Cardiac septum (tissue), 1 donor: ENCODE results near the gene CERK. TPM values are rescaled to one million over a fixed set of nuclear protein-coding genes. Genes with fewer than 3 reads are reported as not detected.
A peak's percentile ranks its signal among the peaks of the same experiment; 100 is the strongest.
"Not testable (repeated sequence)": the region's sequence is repeated elsewhere in the genome, so short reads cannot be mapped to it uniquely, and the experiment has no call there.

Source experiments
- DNase-seq: peaks from one replicate; pipeline ENCODE4 v3.0.0-alpha.2; 2020; ENCODE audit warnings: low spot score
- intact Hi-C: fragments of 100-400 bp; cut with DNase I; formaldehyde crosslinking; loops from one replicate; pipeline ENCODE4 v1.14.0; 2022
- long read RNA-seq: library from polyadenylated mRNA; unstranded; transcript quantifications from one replicate; pipeline ENCODE4 v2.0.0, GENCODE V29; 2021
- total RNA-seq: library from RNA; stranded (reverse); fragmentation: NEBNext Ultra II Directional; extraction: Animal tissue kit (Norgen Biotek cat#: 25700); gene quantifications from one replicate; pipeline ENCODE4 v1.2.1, GENCODE V29; 2021
- donor health status: DM: no; HTN: no; CAD: no.

Gene CERK
- 60.0 TPM for total RNA-seq
- long read RNA-seq, full-length matches to known transcripts: 44 of 81 reads
- long read RNA-seq, partial matches to known transcripts: 10 of 81 reads
- long read RNA-seq, other reads (novel, unspliced or antisense): 27 of 81 reads

DNA sequence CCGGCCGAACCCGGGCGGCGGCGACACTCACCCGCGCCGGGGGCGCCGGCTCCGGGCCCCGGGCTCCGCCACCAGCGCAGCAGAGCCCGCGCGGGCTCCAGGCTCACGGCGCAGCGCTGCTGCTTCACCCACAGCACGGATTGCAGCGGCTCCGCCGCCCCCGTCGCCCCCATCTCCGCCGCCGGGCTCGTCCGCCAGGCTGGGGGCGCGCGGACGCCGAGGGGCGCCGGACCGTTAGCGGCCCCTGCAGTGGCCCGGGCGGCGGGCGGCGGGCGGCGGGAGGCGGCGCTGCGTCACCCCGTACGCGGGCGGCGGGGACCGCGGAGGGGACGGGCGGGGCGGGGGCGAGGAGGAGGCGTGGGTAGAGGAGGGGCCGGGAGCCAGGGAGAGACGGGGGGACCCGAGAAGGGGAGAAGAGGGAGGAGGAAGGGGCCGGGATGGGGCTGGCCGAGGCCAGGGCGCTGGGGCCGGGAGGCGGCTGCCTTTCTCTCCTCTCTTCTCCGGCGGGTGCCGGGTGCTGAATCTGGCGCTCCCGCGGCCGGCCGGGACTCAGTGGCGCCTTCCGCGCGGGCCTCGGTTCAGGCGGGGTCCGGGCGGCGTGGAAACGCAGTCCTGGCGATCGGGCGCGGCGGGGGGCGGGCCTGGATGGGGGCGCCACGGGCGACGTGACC, at the start of gene CERK:
Gene CERK (minus strand): TSS at position 277 of the 671 bp plus-strand sequence. CDS start 104 bp downstream, at position 173.
- DNase-seq: peak; percentile 93
- intact Hi-C loops: loop anchor here (5.0 kb wide), 2 partner anchors 161 to 191 kb away; no protein-coding TSS in a partner anchor

GRCh38 chr22:46783721-46784120, 45.7 kb upstream of the CERK start:
- DNase-seq: no peak
- intact Hi-C loops: no loop called here

DNA sequence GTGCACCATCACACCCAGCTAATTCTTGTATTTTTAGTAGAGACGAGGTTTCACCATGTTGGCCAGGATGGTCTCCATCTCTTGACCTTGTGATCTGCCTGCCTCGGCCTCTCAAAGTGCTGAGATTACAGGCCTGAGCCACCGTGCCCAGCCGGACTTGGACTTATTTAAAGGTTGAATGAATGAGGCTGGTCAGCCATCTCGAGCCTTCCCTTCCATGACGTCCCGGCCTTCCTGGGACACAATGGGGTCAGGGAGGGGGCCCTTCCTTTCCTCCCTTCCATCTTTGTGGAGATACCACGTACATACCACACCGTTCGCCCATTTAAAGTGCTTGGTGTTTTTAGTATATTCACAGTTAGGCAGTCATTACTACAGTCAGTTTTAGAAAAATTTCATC, 44.1 kb upstream of the CERK start:
- DNase-seq: peak; percentile 46
- intact Hi-C loops: not testable (repeated sequence)

DNA sequence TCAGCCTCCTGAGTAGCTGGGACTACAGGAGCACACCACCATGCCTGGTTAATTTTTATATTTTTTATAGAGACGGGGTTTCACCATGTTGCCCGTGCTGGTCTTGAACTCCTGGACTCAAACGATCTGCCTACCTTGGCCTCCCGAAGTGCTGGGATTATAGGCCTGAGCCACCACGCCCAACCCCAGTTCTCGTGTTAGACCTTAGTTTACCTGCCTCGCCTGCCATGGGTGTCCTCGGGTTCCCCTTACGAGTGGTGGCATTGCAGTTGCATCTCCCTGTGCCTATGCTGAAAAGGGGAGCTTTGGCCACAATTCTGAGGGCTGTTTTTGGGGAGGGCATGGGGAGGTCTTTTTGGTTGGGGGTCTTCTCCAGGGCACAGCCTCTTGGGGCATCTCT, 43.2 kb upstream of the CERK start:
- intact Hi-C loops: no loop called here
- no peak for DNase-seq

- intact Hi-C loops: no loop called here
- DNase-seq: peak; percentile 74
These were observed 42.4 kb upstream of the CERK start for GRCh38 chr22:46780453-46780852.

DNA sequence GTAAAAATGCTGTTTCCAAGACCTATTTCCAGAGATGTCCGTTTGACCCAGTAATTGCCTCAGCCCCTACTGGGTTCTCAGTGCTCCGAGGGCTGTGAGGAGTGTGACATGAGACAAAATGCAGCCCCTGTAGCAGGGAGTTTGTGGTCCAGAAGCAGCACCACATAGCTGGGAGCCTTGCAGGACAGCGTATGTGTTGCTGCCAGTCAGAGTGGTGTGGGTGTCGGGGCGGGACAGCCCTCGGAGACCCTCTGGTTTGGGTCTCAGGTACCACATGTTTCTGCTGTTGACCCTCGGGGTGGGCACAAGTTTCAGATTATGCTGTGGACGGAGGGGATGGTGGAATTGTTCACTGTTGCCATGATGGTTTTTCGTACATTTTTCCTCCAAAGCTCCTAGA, 41.6 kb upstream of the CERK start:
- peak; percentile 50 for DNase-seq
- intact Hi-C loops: no loop called here

DNA sequence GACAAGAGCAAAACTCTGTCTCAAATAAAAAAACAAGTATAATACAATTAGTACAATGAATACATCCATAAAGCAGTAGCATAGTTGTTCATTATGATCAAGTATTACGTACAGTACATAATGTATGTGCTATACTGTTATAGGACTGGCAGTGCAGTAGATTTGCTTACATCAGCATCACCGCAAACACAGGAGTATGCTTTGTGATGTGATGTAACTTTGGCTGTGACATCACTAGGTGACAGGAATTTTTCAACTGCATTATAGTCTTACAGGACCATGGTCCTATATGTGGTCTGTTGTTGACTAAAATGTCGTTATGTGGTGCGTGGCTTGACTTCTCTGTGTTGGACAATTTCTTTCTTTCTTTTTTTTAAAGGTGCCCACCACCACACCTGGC, 41.0 kb upstream of the CERK start:
- no peak for DNase-seq
- intact Hi-C loops: no loop called here

- DNase-seq: peak; percentile 80
These were observed 39.5 kb upstream of the CERK start for GRCh38 chr22:46777609-46777970.

GRCh38 chr22:46776876-46777608, 39.0 kb upstream of the CERK start:
- intact Hi-C loops: no loop called here
- peak; percentile 71 for DNase-seq

More at GRCh38 chr22:46777609-46777970, 39.5 kb upstream of the CERK start:
- intact Hi-C loops: no loop called here

DNA sequence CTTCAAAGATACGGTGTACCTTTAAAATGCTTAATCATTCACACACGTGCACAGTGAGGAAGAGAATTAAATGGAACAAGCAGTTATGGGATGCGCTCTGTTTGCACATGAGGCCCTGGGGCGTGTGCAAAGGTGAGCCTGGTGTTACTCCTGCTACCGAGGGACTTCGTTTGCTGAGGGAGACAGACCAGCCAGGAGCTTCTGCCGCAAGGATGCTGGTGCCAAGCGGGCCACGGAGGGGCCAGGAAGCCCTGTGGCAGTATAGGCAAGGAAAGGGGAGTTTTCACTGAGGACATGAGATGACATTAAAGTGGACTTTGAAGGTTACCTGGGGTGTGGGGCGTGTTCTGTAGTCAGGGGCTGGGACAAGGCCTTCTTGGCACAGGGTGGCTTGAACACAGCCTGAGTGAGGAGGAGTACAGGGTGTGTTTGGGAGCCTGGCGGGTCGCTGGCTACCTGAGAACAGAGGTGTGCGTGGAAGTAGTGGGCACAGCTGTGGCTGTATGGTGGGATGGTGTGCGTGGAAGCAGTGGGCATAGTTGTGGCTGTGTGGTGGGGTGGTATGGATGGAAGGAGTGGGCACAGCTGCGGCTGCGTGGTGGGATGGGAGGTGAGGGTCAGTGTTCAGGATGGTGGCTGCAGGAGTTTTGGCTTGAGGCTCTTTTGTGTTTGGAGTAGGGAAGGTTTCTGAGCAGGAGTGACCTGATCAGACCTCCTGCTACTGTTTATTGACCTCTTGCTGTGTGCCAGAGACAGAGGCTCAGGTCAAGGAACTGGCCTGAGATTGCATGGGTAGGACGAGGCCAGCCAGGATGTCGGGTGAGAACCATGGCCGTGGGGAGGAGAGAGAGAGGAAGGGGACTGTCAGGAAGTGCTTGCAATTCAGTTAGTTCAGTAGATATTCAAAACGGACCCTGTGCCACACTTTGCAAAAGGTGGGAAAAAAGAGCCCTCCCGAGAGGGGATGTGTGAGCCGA, 38.1 kb upstream of the CERK start:
- intact Hi-C loops: no loop called here
- DNase-seq: peak; percentile 60

GRCh38 chr22:46774980-46775849, 37.2 kb upstream of the CERK start:
- intact Hi-C loops: no loop called here
- DNase-seq: peak; percentile 74

DNA sequence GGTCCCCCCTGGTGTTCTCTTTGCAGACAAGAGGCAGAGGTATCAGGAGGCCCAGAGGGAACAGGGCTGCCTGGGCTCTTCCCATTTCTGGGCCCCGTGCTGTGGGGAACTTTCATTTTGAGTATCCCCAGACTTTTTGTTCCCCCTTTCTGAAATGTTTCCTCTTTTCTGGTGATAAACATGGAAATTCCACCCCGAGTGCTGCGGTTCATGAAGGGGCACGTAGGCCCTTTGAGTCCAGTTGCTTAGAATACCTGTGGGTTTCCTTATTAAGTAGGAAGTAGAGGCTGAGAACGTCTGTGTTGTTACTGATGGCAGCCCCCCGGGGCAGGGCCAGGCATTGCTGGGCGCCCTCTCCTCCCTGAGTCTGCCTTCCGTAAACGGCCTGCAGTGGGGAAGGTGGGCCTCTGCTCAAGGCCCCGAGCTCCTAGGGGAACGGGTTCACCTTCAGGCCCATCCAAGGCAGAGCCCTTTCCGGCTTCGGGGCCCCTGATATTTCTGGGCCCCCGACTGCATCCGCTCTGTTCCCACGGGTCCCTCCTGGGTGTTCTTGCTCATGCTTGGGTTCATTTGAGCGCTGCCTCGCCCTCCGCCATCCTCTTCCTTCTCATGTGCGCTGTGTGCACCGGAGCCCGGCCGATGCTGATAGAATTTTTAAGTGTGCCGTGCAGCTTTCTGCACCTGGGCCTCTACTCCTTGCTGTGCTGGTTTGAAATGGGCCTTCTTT, 36.4 kb upstream of the CERK start:
- intact Hi-C loops: no loop called here
- peak; percentile 80 for DNase-seq

DNA sequence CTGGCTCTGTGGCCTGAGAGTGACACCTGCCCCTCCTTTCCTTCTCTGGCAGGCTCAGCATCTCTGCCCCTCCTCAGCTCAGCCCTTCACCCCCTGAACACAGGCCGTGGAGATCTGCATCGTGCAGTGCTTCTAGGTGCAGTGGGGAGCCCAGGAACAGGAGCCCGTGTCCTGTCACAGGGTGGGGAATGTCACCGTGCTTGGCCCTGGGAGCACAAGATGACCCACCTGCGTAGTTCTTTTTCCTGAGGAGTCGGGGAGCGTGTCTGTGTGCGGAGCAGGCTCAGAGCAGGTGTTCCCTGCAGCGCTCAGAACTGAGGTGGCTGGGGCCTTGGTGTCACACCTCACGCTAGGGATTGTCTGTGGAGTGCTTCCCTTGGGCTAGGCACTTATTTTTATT, 35.0 kb upstream of the CERK start:
- intact Hi-C loops: no loop called here
- DNase-seq: peak; percentile 76

DNA sequence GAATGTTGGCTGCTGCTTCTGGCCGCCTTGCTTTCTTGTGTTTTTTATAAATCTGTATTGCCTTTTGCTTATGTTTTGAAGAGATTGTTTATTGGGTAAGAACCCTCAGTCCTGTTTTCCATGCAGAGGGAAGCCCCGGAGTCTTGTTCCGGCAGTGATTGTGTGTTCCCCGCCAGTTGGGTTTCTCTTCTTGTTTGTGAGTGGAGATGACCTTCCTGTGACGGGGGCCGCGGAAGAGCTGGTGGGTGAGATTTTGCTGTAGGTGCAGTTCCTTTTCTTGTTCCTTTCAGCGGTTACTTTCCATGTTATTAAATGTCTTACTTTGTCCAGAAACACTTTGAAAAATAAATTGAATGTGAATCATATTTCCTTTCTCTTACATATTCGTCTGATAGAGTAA, 32.7 kb upstream of the CERK start:
- peak; percentile 78 for DNase-seq
- intact Hi-C loops: no loop called here

DNA sequence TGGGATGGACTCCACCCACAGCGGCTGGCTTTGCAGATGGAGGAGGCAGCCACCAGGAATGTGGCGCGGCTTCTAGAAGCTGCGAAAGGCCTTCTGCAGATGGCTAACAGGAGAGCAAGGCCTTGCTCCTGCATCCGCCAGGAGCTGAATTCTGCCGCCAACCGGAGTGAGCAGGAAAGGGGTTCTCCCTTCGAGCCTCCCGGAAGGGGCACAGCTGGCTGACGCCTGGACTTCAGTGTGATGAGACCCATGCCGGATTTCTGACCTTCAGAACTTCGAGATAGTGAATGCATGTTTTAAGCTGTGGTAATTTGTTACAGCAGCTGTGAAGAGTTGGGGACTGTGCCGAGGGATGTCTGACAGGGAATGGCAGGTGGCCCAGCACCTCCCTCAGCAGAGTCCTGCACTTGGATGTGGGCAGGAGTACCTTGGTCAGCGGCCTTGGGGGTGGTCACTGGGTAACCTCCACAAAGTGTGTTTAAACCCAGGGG, 32.1 kb upstream of the CERK start:
- intact Hi-C loops: no loop called here
- DNase-seq: peak; percentile 67

- intact Hi-C loops: loop anchor here (10.0 kb wide), 1 partner anchor 425 kb away; no protein-coding TSS in a partner anchor
- peak; percentile 55 for DNase-seq
These were observed 31.7 kb upstream of the CERK start for GRCh38 chr22:46769706-46770105.

DNA sequence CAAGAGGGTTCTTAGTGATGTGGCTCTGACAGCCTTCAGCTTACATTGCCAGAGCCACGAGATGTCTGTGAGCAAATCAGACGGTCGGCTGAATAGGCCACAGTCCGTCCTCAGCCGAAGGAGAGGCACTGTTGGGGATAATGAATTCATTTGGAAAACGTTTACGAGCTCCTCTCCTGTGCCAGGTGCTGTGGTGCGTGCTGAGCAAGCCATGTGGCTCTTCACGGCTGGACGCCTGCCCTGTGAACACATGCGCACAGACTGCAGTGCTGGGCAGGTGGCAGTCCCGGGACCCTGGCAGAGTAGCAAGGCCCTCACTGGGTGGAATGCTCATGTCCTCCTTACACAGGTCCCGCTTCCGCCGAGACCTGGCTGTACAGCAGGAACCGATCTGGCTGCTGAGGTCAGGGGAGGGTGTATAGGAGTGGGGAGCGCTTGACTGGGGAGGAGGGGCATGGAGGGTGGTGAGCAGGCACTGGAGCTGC, 31.2 kb upstream of the CERK start:
- DNase-seq: peak; percentile 77
- intact Hi-C loops: loop anchor here (10.0 kb wide), 1 partner anchor 424 kb away; no protein-coding TSS in a partner anchor
